ENCODE results near the gene LARP4B.

LARP4B gene

GRCh38 chr10:947881-948280, 16.4 kb upstream of the LARP4B start:
- TF ChIP-seq CTCF (IDR thresholded peaks at IDR 0.05; ENCODE audit: extremely low read depth, missing control alignments): no peak
- no peak for DNase-seq (ENCODE audit: low spot score)

GRCh38 chr10:947051-947450, 15.5 kb upstream of the LARP4B start:
- DNase-seq (ENCODE audit: low spot score): no peak
- no peak for TF ChIP-seq CTCF (IDR thresholded peaks at IDR 0.05; ENCODE audit: extremely low read depth, missing control alignments)

GRCh38 chr10:945778-946177, 14.3 kb upstream of the LARP4B start:
- no peak for DNase-seq (ENCODE audit: low spot score)
- no peak for TF ChIP-seq CTCF (IDR thresholded peaks at IDR 0.05; ENCODE audit: extremely low read depth, missing control alignments)

GRCh38 chr10:944034-944831, 12.7 kb upstream of the LARP4B start:
- TF ChIP-seq CTCF (IDR thresholded peaks at IDR 0.05; ENCODE audit: extremely low read depth, missing control alignments): no peak
- no peak for DNase-seq (ENCODE audit: low spot score)

GRCh38 chr10:943334-944033, 12.0 kb upstream of the LARP4B start:
- no peak for DNase-seq (ENCODE audit: low spot score)
- no peak for TF ChIP-seq CTCF (IDR thresholded peaks at IDR 0.05; ENCODE audit: extremely low read depth, missing control alignments)

GRCh38 chr10:938941-939678, 7.6 kb upstream of the LARP4B start:
- DNase-seq (ENCODE audit: low spot score): no peak
- TF ChIP-seq CTCF (IDR thresholded peaks at IDR 0.05; ENCODE audit: extremely low read depth, missing control alignments): no peak
